H1 (cell line): ENCODE data around the gene IL17A. TPM values are rescaled to one million over a fixed set of nuclear protein-coding genes. Genes with fewer than 3 reads are reported as not detected.

Source experiments
- CTCF ChIA-PET: fragments of 300-600 bp; sonication (Branson Sonifier 250); formaldehyde crosslinking; loops from one replicate; lab custom pipeline; 2021; ENCODE audit not compliant: partially characterized antibody; lab: Charles Lee
- POLR2A ChIA-PET: fragments of 300-600 bp; sonication (Branson Sonifier 250); formaldehyde crosslinking; loops from one replicate; lab custom pipeline; 2021; ENCODE audit warnings: inconsistent platforms; ENCODE audit not compliant: partially characterized antibody; lab: Charles Lee
- DNase-seq, 2 experiments: peaks; one replicate each; pipeline versions ENCODE4 v3.0.0 to v3.0.0-alpha.2; 2010 to 2022; ENCODE audit warnings: low spot score in 2 of 2, low read depth in 1 of 2, mixed read lengths in 1 of 2
- FAIRE-seq: peaks from 2 replicates; lab custom pipeline; 2011; peaks lifted over from hg19 to GRCh38; lab: Jason Lieb, UNC
- H2AFZ ChIP-seq: 2 replicates; pipeline ENCODE4 v1.8.1; 2012; ENCODE audit warnings: low read length, inconsistent platforms
- H2AK5ac ChIP-seq: 2 replicates; pipeline ENCODE4 v1.6.1; 2013; ENCODE audit warnings: low read depth, low read length
- H2BK120ac ChIP-seq: replicated peaks from 2 replicates; pipeline ENCODE3; 2013; ENCODE audit warnings: low read depth, low read length, inconsistent platforms
- H2BK12ac ChIP-seq: 2 replicates; pipeline ENCODE4 v1.6.1; 2013; ENCODE audit warnings: low read depth, low read length
- H2BK15ac ChIP-seq: 2 replicates; pipeline ENCODE4 v1.6.1; 2013; ENCODE audit warnings: low read length
- H2BK20ac ChIP-seq: 2 replicates; pipeline ENCODE4 v1.6.1; 2013; ENCODE audit warnings: low read length
- H2BK5ac ChIP-seq: 2 replicates; pipeline ENCODE4 v1.6.1; 2013; ENCODE audit warnings: low read depth, low read length
- H3K14ac ChIP-seq: 2 replicates; pipeline ENCODE4 v1.6.1; 2013; ENCODE audit warnings: inconsistent platforms; ENCODE audit not compliant: insufficient read length
- H3K18ac ChIP-seq: 2 replicates; pipeline ENCODE4 v1.6.1; 2013; ENCODE audit warnings: low read length; ENCODE audit errors: extremely low read depth
- H3K23ac ChIP-seq: 2 replicates; pipeline ENCODE4 v1.6.1; 2013; ENCODE audit warnings: inconsistent platforms; ENCODE audit not compliant: insufficient read length
- H3K23me2 ChIP-seq: 2 replicates; pipeline ENCODE4 v1.6.1; 2013; ENCODE audit warnings: low read depth, low read length
- H3K27ac ChIP-seq: 2 replicates; pipeline ENCODE4 v1.6.1; 2011; ENCODE audit warnings: low read depth, low read length, inconsistent platforms
- H3K27me3 ChIP-seq, 4 experiments: replicated peaks in 1 of 4; 1 replicate in 1 of 4; 2 replicates in 3 of 4; pipeline versions ENCODE4 v1.6.1 to v1.8.1; 2011 to 2013; ENCODE audit warnings: low read length in 3 of 4, mild to moderate bottlenecking in 3 of 4, inconsistent platforms in 2 of 4, mixed read lengths in 2 of 4, moderate library complexity in 1 of 4; ENCODE audit not compliant: control insufficient read depth in 3 of 4, insufficient read depth in 3 of 4; ENCODE audit errors: extremely low read depth in 1 of 4
- H3K36me3 ChIP-seq, 4 experiments: 2 replicates each; pipeline versions ENCODE4 v1.6.1 to v1.8.1; 2011 to 2013; ENCODE audit warnings: mild to moderate bottlenecking in 4 of 4, low read length in 3 of 4, moderate library complexity in 2 of 4, control low read depth in 1 of 4, inconsistent platforms in 1 of 4; ENCODE audit not compliant: insufficient read depth in 4 of 4, control insufficient read depth in 2 of 4
- H3K4ac ChIP-seq: replicated peaks from 2 replicates; pipeline ENCODE3; 2013; ENCODE audit warnings: low read length, low read depth, mixed read lengths, inconsistent platforms; ENCODE audit not compliant: insufficient read length
- H3K4me1 ChIP-seq, 4 experiments: replicated peaks in 1 of 4; 1 replicate in 1 of 4; 2 replicates in 3 of 4; pipeline versions ENCODE4 v1.6.1 to v1.8.1; 2011 to 2013; ENCODE audit warnings: low read length in 3 of 4, inconsistent platforms in 2 of 4, mixed read lengths in 1 of 4; ENCODE audit not compliant: insufficient read depth in 4 of 4, control insufficient read depth in 3 of 4
- H3K4me2 ChIP-seq, 2 experiments: 2 replicates each; pipeline versions ENCODE4 v1.6.1 to v1.8.1; 2011 to 2013; ENCODE audit warnings: low read depth in 2 of 2, low read length in 2 of 2, control low read depth in 1 of 2, inconsistent platforms in 1 of 2, mild to moderate bottlenecking in 1 of 2; ENCODE audit not compliant: insufficient read depth in 1 of 2
- H3K4me3 ChIP-seq, 4 experiments: fragments of 200-600, 300-600 bp in 1 of 4; sonication (generic), shearing (Covaris generic), sonication (Bioruptor Twin) in 1 of 4; 2 replicates each; pipeline versions ENCODE4 v1.5.1 to v1.8.1; 2011 to 2016; ENCODE audit warnings: low read length in 4 of 4, low read depth in 3 of 4, control low read depth in 2 of 4, inconsistent platforms in 2 of 4, mild to moderate bottlenecking in 2 of 4, mixed read lengths in 1 of 4, moderate library complexity in 1 of 4; ENCODE audit not compliant: insufficient read depth in 2 of 4; ENCODE audit errors: extremely low read depth in 1 of 4
- H3K56ac ChIP-seq: replicated peaks from 2 replicates; pipeline ENCODE3; 2013; ENCODE audit warnings: low read depth, mild to moderate bottlenecking, mixed read lengths, low read length, inconsistent platforms; ENCODE audit not compliant: insufficient read length
- H3K79me1 ChIP-seq: 2 replicates; pipeline ENCODE4 v1.6.1; 2013; ENCODE audit warnings: low read depth, low read length, control low read depth
- H3K79me2 ChIP-seq, 2 experiments: 2 replicates each; pipeline versions ENCODE4 v1.6.1 to v1.8.1; 2012 to 2013; ENCODE audit warnings: low read length in 2 of 2, mild to moderate bottlenecking in 2 of 2, inconsistent platforms in 1 of 2; ENCODE audit not compliant: insufficient read depth in 2 of 2, control insufficient read depth in 1 of 2
- H3K9ac ChIP-seq, 4 experiments: replicated peaks in 1 of 4; 1 replicate in 1 of 4; 2 replicates in 3 of 4; pipeline versions ENCODE4 v1.6.1 to v1.8.1; 2011 to 2013; ENCODE audit warnings: low read depth in 3 of 4, low read length in 3 of 4, control low read depth in 2 of 4, mild to moderate bottlenecking in 2 of 4, moderate library complexity in 2 of 4, inconsistent platforms in 1 of 4; ENCODE audit errors: extremely low read depth in 1 of 4
- H3K9me3 ChIP-seq, 2 experiments: 2 replicates each; pipeline versions ENCODE4 v1.6.1 to v1.8.1; 2012 to 2013; ENCODE audit warnings: mild to moderate bottlenecking in 2 of 2, moderate library complexity in 2 of 2, control low read depth in 1 of 2, inconsistent platforms in 1 of 2, low read depth in 1 of 2, low read length in 1 of 2, mixed read lengths in 1 of 2; ENCODE audit not compliant: insufficient read depth in 2 of 2
- H4K20me1 ChIP-seq, 2 experiments: replicated peaks in 1 of 2; 2 replicates each; pipeline versions ENCODE3 to v1.8.1; 2011 to 2013; ENCODE audit warnings: inconsistent platforms in 2 of 2, low read length in 2 of 2, mild to moderate bottlenecking in 1 of 2; ENCODE audit not compliant: insufficient read depth in 2 of 2, control insufficient read depth in 1 of 2
- H4K5ac ChIP-seq: 2 replicates; pipeline ENCODE4 v1.6.1; 2013; ENCODE audit warnings: low read length, low read depth, mixed read lengths, inconsistent platforms; ENCODE audit not compliant: insufficient read length
- H4K8ac ChIP-seq: 2 replicates; pipeline ENCODE4 v1.8.0; 2013; ENCODE audit warnings: mild to moderate bottlenecking, moderate library complexity, low read length, inconsistent platforms; ENCODE audit not compliant: insufficient read depth; ENCODE audit errors: extremely low read depth
- H4K91ac ChIP-seq: replicated peaks from 2 replicates; pipeline ENCODE3; 2013; ENCODE audit warnings: low read length, mixed read lengths, inconsistent platforms; ENCODE audit not compliant: insufficient read length
- CBX8 ChIP-seq: fragments of 300-800, 300-1000 bp; sonication (generic); IDR thresholded peaks from 2 replicates; pipeline ENCODE4 v1.7.1; 2016; ENCODE audit warnings: low read depth, low read length, borderline replicate concordance
- MAFK ChIP-seq: IDR thresholded peaks from 2 replicates; pipeline ENCODE4 v1.6.1; 2012; ENCODE audit warnings: low read depth, mild to moderate bottlenecking, improper control_type of control experiment, low read length
- POLR2AphosphoS5 ChIP-seq: IDR thresholded peaks from 2 replicates; pipeline ENCODE4 v1.6.1; 2011; ENCODE audit warnings: low read depth, low read length
- POU5F1 ChIP-seq: IDR thresholded peaks from 2 replicates; pipeline ENCODE4 v1.6.1; 2011; ENCODE audit warnings: low read depth, mild to moderate bottlenecking, low read length, moderate library complexity
- RFX5 ChIP-seq: IDR thresholded peaks from 2 replicates; pipeline ENCODE4 v1.6.1; 2011; ENCODE audit warnings: low read depth, low read length, improper control_type of control experiment, borderline replicate concordance
- SP1 ChIP-seq: IDR thresholded peaks from 2 replicates; pipeline ENCODE4 v1.6.1; 2011; ENCODE audit warnings: low read depth, low read length
- SP2 ChIP-seq: IDR thresholded peaks from 2 replicates; pipeline ENCODE4 v1.6.1; 2012; ENCODE audit warnings: mild to moderate bottlenecking, low read length, inconsistent platforms
- SRF ChIP-seq: IDR thresholded peaks from 2 replicates; pipeline ENCODE4 v1.6.1; 2011; ENCODE audit warnings: mild to moderate bottlenecking, low read depth, low read length, moderate library complexity
- whole genome bisulfite sequencing, 2 experiments: shearing (Covaris generic) in 1 of 2; methylation state at CpG; one replicate each; pipeline versions ENCODE4 v1.1.6 to v1.1.7; 2013 to 2015; ENCODE audit warnings: low lambda C conversion rate in 2 of 2, mixed read lengths in 2 of 2, inconsistent platforms in 1 of 2, low coverage in 1 of 2, missing lambda C conversion rate in 1 of 2; ENCODE audit not compliant: insufficient replicate concordance in 2 of 2, insufficient coverage in 1 of 2, insufficient read length in 1 of 2; ENCODE audit errors: extremely low coverage in 1 of 2, missing lambda C conversion rate in 1 of 2; 5-methylcytosine and 5-hydroxymethylcytosine counted together
- polyA plus RNA-seq, 7 experiments: library from polyadenylated mRNA; depleted of rRNA in 3 of 7; stranded (reverse) in 5 of 7; unstranded in 2 of 7; fragments of >200 nt in 5 of 7; fragments of 200-250 nt in 2 of 7; gene quantifications; 1 replicate in 5 of 7; 2 replicates in 1 of 7; 4 replicates in 1 of 7; pipeline versions ENCODE4 v1.2.1 to v1.2.3, GENCODE V29; 2011 to 2013; ENCODE audit warnings: missing spikeins in 2 of 7, mixed read lengths in 2 of 7
- total RNA-seq: library from RNA; stranded (reverse); fragmentation: NEBNext Ultra II Directional; extraction: Animal tissue kit (Norgen Biotek cat#: 25700); gene quantifications from 2 replicates; pipeline ENCODE4 v1.2.1, GENCODE V29; 2021
- TF ChIP-seq, protein P1 (sequence below), 3 experiments: IDR thresholded peaks; 1 replicate in 2 of 3; 2 replicates in 1 of 3; pipeline versions ENCODE4 v1.5.1 to v1.6.1; 2011; ENCODE audit warnings: low read length in 3 of 3, mild to moderate bottlenecking in 3 of 3, inconsistent platforms in 2 of 3, low read depth in 1 of 3, moderate library complexity in 1 of 3; ENCODE audit not compliant: insufficient read depth in 1 of 3; ENCODE audit errors: control extremely low read depth in 1 of 3

Gene IL17A
- total and polyA plus RNA-seq, 2 of the 8 experiments (the other 6 are each of a cell fraction or from before 2014, with no cell fraction given), result not detected

DNA sequence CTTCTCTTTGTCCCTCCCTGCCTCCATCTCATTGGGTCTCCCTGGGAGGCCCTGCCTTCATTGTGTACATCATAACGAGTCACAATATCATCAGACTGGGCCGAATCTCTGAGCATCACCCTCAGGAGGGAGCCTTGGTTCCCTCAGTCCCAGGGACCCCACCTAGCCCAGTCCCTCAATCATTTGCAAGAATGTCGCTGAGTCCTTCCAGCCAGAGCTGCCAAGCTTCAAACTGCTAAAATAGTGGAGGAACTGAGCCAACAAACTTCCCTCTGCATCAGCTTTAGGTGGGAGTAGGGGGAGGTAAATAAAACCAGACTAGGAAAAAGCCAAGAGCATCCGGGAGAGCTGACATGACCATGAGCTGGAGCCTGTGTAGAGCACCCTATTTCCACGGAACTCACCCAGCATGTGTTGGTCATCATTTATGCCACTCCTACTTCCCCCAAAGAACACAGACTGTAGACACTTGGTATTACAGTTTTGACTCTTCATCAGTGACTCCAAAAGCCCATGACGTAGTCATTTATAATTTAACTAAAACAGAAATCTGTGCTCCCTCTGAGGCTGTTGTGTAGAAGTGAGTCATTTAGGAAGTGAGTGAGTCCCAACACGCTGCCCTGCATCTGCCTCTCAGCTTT is 28.8 kb upstream of the IL17A start:
- peaks cover 3 to 19% (median 15%) of the 10 kb centered on the region in 4 experiments; a peak in 6 of 7 replicates for H3K4me1 ChIP-seq
- H4K20me1 ChIP-seq, result no peaks in the 10 kb centered on the region
- ChIA-PET POLR2A (interaction anchor here (1.0 to 1.9 kb wide), 3 partner anchors 80 to 122 kb away, joined by 3 to 5 read pairs (median 4); no protein-coding TSS in a partner anchor), CTCF (interaction anchor here (0.6 to 2.5 kb wide), 12 partner anchors 8 to 108 kb away, joined by 3 to 10 read pairs (median 4); no protein-coding TSS in a partner anchor)
- no peak overlapping the region for H2AK5ac ChIP-seq
- no peak overlapping the region for H2BK5ac ChIP-seq
- H3K27me3 ChIP-seq, result no peaks in the 10 kb centered on the region; a peak in 1 of 7 replicates
- H3K23ac ChIP-seq, result no peak overlapping the region
- no peak overlapping the region for H2BK20ac ChIP-seq
- no peak for FAIRE-seq
- TF ChIP-seq SP1 (no peak), POU5F1 (no peak), RFX5 (no peak), MAFK (no peak), SP2 (no peak), POLR2AphosphoS5 (no peak), SRF (no peak), CBX8 (no peak)
- TF ChIP-seq, protein P1, sequence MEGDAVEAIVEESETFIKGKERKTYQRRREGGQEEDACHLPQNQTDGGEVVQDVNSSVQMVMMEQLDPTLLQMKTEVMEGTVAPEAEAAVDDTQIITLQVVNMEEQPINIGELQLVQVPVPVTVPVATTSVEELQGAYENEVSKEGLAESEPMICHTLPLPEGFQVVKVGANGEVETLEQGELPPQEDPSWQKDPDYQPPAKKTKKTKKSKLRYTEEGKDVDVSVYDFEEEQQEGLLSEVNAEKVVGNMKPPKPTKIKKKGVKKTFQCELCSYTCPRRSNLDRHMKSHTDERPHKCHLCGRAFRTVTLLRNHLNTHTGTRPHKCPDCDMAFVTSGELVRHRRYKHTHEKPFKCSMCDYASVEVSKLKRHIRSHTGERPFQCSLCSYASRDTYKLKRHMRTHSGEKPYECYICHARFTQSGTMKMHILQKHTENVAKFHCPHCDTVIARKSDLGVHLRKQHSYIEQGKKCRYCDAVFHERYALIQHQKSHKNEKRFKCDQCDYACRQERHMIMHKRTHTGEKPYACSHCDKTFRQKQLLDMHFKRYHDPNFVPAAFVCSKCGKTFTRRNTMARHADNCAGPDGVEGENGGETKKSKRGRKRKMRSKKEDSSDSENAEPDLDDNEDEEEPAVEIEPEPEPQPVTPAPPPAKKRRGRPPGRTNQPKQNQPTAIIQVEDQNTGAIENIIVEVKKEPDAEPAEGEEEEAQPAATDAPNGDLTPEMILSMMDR (IDR thresholded peaks at IDR 0.05; ENCODE audit: control extremely low read depth in 1 of 3, insufficient read depth in 1 of 3, low read depth in 1 of 3, low read length in 3 of 3), result no peak
- no peaks in the 10 kb centered on the region for H3K79me1 ChIP-seq
- H3K4me2 ChIP-seq, result peak overlapping the region in 1 of 2 experiments; percentile 31; a peak in 1 of 4 replicates
- WGBS, 2 experiments, result 73% methylated on average over 7 of the region's 7 CpGs; no CpG with 5 or more reads in 1 of the 2 experiments
- DNase-seq, result no peak
- no peaks in the 10 kb centered on the region for H3K79me2 ChIP-seq
- no peak overlapping the region for H3K4ac ChIP-seq
- no peak overlapping the region for H4K8ac ChIP-seq
- no peak overlapping the region for H3K27ac ChIP-seq
- H4K91ac ChIP-seq, result no peak overlapping the region
- 0 out of 2 replicates have a peak overlapping the region, but pooled peaks have one; percentile 28 for H2BK12ac ChIP-seq
- H3K9ac ChIP-seq, result no peak overlapping the region
- H3K18ac ChIP-seq, result no peak overlapping the region
- peaks cover 5 to 13% of the 10 kb centered on the region in 2 experiments; a peak in 3 of 4 replicates for H3K9me3 ChIP-seq
- no peak overlapping the region for H3K14ac ChIP-seq
- H3K4me3 ChIP-seq, result no peak overlapping the region
- no peak overlapping the region for H4K5ac ChIP-seq
- H2BK120ac ChIP-seq, result no peak overlapping the region
- no peak overlapping the region for H2AFZ ChIP-seq
- no peak overlapping the region for H2BK15ac ChIP-seq
- no peaks in the 10 kb centered on the region; a peak in 1 of 8 replicates for H3K36me3 ChIP-seq
- no peaks in the 10 kb centered on the region for H3K23me2 ChIP-seq
- H3K56ac ChIP-seq, result no peak overlapping the region
